GM19468 (cell line): ENCODE data around the gene CYCS.
A peak's percentile ranks its signal among the peaks of the same experiment; 100 is the strongest.
"Not testable (repeated sequence)": the region's sequence is repeated elsewhere in the genome, so short reads cannot be mapped to it uniquely, and the experiment has no call there.

Experiments
- ATAC-seq: cut with Tn5 transposase; IDR thresholded peaks from one replicate; pipeline ENCODE4 v1.9.1; 2021; ENCODE audit warnings: mild to moderate bottlenecking, moderate library complexity, moderate number of reproducible peaks; ENCODE audit not compliant: unreplicated experiment; ENCODE audit errors: extremely low read depth

Gene CYCS

GRCh38 chr7:25119102-25119501 lies 6.0 kb downstream of the CYCS start:
- ATAC-seq = no peak

DNA sequence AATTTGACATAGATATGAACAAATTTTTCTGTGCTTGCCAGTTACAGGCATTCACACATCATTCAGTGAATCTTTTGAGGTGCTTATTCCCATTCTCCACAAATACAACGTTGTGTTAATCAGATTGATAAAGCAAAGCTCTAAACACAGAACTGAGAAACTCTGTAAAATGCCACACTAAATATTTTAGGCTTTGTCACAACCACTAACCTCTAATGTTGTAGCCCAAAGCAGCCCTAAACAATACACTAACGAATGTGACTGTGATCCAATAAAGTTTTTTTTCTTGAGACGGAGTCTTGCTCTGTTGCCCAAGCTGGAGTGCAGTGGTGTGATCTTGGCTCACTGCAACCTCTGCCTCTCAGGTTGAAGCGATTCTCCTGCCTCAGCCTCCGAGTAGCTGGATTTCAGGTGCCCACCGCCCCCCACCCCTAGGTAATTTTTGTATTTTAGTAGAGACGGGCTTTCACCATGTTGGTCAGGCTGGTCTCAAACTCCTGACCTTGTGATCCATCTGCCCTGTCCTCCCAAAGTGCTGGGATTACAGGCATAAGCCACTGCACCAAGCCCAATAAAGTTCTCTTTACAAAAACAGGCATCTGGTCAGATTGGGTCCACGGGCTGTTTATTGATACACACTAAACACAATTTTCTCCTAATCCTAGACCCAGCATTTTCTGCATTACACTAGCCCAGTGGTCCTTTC lies 6.9 kb downstream of the CYCS start:
- no peak for ATAC-seq

- peak; percentile 88 for ATAC-seq
Observed at GRCh38 chr7:25117226-25118047, 7.6 kb downstream of the CYCS start.

DNA sequence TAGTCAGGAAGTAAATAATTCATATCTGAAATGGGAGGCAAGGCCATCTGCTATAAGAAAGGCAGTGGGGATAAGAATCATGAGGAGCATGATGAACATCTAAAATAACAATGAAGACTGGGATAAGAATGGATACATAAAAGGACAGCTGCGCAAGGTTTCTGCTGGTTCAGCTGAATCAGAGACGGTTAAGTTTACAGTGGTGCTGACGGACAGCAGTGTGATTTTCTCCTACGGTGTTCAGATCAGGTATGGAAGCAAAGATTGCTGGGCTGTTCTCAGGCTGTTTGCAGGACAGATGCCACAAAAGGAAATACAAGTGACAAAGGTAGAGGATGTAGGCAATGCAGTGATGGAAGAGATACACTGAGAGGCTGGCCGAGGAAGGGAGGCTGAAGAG lies 8.4 kb downstream of the CYCS start:
- ATAC-seq = no peak

DNA sequence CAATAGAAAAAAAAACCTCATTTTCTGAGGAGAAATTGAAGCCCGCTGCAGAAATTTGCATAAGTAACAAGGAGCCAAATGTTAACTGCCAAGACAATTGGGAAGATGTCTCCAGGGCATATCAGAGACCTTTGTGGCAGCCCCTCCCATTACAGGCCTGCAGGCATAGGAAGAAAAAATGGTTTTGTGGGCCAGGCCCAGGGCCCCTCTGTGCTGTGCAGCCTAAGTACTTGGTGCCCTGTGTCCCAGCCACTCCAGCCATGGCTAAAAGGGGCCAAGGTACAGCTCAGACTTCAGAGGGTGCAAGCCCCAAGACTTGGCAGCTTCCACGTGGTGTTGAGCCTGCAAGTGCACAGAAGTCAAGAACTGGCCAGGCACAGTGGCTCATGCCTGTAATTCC lies 14.5 kb downstream of the CYCS start:
- ATAC-seq = not testable (repeated sequence)

GRCh38 chr7:25109276-25109675 lies 15.8 kb downstream of the CYCS start:
- ATAC-seq = no peak

- no peak for ATAC-seq
Observed at GRCh38 chr7:25105911-25106310, 19.1 kb downstream of the CYCS start.

- no peak for ATAC-seq
Observed at GRCh38 chr7:25103773-25104172, 21.3 kb downstream of the CYCS start.

DNA sequence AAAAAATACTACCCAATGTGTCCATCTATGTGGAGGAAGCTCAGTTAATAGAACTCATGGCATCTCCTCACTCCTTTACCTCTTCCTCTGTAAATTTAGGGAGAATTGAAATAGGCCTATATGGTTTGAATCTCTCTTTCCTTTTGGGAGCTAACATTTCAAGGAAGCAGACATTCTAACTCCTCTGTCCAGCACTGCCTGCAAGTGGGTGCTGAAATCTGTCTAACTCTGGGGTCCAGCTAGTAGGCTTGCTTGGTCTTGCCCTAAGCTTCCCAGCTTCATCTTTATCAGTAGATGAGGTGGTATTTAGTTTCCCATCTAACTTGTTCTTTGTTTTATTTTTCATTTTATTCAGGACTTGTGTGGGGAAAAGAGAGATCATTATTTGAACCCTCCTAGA lies 23.2 kb downstream of the CYCS start:
- no peak for ATAC-seq

DNA sequence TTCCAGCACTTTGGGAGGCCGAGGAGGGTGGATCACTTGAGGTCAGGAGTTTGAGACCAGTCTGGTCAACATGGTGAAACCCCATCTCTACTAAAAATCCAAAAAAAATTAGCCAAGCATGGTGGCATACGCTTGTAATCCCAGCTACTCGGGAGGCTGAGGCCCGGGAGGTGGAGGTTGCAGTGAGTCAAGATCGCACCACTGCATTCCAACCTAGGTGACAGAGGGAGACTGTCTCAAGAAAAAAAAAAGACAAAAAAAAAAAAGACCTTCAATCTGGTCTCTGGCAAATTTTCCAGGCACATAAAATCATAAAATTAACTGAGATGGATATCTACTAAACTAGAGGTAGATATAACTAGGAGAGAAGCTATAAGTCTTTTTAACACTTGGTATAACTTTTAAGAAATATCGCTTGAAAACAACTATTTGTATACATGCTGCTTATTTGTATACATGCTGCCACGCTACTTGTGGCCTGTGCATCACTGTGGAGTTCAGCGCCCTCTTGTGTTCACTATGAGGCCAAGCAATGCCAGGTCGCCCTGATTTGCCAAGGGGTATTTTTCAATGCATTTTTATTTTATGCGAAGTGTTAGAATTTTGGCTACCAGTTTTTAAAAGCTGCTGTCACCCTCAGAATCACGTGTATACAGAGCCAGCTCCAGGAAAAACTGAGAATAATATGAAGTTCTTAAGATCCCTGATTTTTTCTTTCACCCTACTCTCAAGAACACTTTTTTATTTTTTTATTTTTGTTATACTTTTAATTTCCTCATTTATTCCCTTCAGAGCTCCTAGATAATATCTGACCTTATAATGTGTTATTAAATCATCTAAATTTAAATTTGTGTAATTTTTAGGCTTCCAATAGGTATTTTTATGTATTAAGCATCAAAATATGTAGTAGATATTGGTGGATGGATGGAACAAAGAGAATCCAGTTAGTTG lies 26.7 kb downstream of the CYCS start:
- ATAC-seq = no peak

DNA sequence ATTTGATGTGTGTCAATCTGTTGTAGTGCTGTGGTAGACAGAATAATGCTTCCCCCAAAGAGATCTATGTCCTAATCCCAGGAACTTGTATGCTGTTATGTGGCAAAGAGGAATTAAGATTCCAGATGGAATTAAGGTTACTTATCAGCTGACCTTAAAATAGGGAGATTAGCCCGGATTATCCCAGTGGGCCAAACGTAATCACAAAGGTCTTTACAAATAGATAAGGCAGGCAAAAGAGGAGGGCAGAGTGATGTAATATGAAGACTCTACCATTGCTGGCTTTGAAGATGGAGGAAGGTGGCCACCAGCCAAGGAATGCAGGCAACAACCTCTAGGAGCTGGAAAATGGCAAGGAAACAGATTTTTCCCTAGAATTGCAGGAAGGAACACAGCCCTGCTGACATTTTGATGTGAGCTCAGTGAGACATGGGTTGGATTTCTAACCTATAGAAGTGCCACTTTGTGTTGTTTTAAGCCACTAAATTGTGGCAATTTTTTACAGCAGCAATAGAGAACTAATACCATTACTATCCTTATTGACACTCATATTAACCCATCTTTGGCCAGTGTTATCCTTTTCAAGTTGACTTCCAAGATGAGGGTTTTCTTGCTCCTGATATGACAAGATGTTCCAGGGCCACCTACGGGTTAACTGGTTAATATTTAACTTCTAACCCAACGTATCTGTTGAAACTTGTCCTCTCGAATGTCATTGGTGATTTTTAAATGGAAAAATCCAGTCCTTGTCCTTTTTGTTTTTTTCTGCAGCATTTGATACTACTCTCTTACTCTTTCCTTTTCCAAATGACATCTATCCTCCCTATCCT lies 29.3 kb downstream of the CYCS start:
- no peak for ATAC-seq

GRCh38 chr7:25093268-25093826 lies 31.7 kb downstream of the CYCS start:
- peak; percentile 38 for ATAC-seq

GRCh38 chr7:25091779-25092178 lies 33.3 kb downstream of the CYCS start:
- no peak for ATAC-seq

DNA sequence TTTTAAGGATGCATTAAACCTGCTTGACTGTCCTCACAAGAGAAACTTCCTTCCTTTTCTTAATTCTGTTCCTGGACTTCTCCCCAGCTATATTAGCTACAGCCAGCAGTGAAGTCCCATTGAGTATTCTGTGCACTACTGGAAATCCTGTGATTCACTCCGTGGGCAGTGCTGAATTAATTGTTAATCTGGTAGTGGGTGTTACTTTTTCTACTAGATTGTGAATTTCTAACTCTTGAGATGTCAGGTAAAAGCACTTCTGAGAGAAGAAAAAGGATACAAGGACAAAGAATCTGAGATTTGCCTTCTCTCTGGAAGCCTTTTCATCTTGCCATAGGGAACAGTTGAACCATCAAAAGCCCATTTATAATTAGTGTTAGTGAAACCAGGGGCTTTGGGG lies 33.9 kb downstream of the CYCS start:
- no peak for ATAC-seq

DNA sequence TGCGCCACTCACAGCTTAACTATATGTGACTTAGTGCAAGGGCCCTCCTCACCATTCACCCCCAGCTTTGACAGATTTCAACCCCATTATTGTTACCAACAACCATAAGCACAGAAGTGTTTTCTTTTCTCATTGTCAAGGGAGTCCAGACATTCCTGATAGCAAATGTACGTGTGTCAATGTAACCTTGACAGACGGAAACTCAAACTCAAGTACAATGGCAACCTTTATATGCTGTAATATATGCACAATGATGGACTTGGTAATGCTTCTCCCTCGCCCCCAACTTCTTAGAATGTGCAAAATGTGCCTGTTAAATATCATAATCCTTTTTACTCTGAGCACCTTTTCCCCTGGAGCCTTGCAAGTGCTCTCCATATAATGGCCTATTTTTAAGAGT lies 34.7 kb downstream of the CYCS start:
- ATAC-seq = no peak

GRCh38 chr7:25087855-25088254 lies 37.2 kb downstream of the CYCS start:
- ATAC-seq = peak; percentile 90

DNA sequence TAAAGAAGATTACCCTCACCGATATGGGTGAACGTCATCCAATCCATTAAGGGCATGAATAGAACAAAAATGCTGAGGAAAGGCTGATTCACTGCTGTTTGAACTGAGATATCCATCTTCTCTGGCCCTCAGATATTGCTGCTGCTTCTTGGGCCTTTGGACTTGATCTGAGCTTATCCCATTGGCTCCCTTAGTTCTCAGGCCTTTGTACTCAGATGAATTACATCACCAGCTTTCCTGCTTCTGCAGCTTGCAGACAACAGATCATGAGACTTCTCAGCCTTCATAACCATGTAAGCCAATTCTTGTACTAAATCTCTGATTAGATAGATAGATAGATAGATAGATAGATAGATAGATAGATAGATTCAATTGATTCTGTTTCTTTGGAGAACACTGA lies 40.2 kb downstream of the CYCS start:
- no peak for ATAC-seq

- ATAC-seq = no peak
Observed at GRCh38 chr7:25083201-25083600, 41.9 kb downstream of the CYCS start.

DNA sequence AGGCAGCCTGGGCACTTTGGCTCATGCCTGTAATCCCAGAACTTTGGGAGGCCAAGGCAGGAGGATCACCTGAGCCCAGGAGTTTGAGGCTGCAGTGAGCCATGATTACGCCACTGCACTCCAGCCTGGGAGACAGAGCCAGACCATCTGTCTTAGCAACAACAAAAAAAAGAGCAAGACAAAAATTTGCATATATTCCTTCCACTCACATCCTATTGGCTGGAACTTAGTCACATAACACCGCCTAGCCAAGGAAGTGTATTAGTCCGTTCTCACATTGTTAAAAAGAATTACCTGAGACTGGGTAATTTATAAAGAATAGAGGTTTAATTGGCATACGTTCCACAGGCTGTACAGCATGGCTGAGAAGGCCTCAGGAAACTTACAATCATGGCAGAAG lies 43.0 kb downstream of the CYCS start:
- not testable (repeated sequence) for ATAC-seq
